Esophagus muscularis mucosa (tissue), 4 donors: Measurements from ENCODE around the gene GIPC1.

ENCODE experiments used
- CTCF ChIP-seq, 3 experiments: fragments of 200-600 bp in 2 of 3; fragments of 450-650 bp in 1 of 3; sonication (generic) in 2 of 3; IDR thresholded peaks; one replicate each; pipeline ENCODE4 v1.5.1; 2017 to 2019; ENCODE audit warnings: antibody characterized with exemption in 3 of 3, mild to moderate bottlenecking in 2 of 3, moderate library complexity in 1 of 3
- EP300 ChIP-seq: sonication (generic); formaldehyde crosslinking; IDR thresholded peaks from one replicate; pipeline ENCODE4 v1.6.1; 2017; ENCODE audit warnings: antibody characterized with exemption
- POLR2A ChIP-seq: fragments of 450-650 bp; IDR thresholded peaks from one replicate; pipeline ENCODE4 v1.6.1; 2017; ENCODE audit warnings: antibody characterized with exemption, moderate library complexity, mild to moderate bottlenecking, low read depth

- TF ChIP-seq CTCF (IDR thresholded peaks at IDR 0.05) = no peak
- TF ChIP-seq EP300 = no peak
- no peak for TF ChIP-seq POLR2A
These were observed 21.8 kb downstream of the GIPC1 start for GRCh38 chr19:14473978-14474578.
